ENCODE measurements around the gene LY9.

Gene LY9

DNA sequence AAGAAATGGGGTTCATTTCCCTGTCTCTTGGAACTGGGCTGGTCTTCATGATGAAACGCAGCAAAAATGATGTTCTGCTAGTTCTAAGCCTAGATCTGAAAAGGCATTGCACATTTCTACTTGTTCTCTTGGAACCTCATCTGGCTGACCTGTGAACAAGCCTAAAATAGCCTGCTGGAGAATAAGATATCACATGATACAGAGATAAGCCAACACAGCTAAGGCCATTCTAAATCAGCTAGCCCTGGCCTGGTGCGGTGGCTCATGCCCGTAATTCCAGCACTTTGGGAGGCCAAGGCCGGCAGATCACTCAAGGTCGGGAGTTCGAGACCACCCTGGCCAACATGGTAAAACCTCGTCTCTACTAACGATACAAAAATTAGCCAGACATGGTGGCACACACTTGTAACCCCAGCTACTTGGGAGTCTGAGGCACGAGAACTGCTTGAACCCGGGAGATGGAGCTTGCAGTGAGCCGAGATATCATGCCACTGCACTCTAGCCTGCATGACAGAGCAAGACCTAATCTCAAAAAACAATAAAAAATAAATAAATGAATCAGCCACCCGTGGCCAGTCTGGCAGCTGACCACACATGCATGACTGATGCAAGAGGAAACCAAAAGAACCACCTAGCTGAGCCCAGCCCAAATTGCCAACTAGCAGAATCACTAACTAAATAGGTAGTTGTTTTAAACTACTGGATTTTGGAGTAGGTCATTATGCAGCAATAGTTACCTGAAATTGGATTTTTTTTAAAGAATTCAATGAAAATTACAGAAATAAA, 48.7 kb downstream of the LY9 start:
- DNase-seq (ENCODE audit: insufficient read length) (no peak), FAIRE-seq (no peak)
- no peak for TF ChIP-seq TAF1 (IDR thresholded peaks at IDR 0.05; ENCODE audit: borderline replicate concordance, low read depth, low read length)
- no peak for TF ChIP-seq POLR2A (IDR thresholded peaks at IDR 0.05; ENCODE audit: low read depth, low read length)
- TF ChIP-seq POLR2AphosphoS5 (IDR thresholded peaks at IDR 0.05; ENCODE audit: low read depth, low read length) = no peak

DNA sequence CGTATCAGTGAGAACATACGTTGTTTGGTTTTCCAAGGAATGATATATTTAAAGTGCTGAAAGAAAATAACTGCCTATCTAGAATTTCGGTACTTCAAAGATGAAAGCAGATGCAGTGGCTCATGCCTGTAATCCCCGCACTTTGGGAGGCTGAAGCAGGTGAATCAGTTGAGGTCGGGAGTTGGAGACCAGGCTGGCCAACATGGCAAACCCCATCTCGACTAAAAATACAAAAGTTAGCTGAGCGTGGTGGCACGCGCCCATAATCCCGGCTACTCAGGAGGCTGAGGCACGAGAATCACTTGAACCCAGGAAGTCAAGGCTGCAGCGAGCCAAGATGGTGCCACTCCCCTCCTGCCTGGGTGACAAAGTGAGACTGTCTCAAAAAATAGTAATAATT, 50.3 kb downstream of the LY9 start:
- no peak for TF ChIP-seq POLR2A (IDR thresholded peaks at IDR 0.05; ENCODE audit: low read depth, low read length)
- TF ChIP-seq TAF1 (IDR thresholded peaks at IDR 0.05; ENCODE audit: borderline replicate concordance, low read depth, low read length) = no peak
- TF ChIP-seq POLR2AphosphoS5 (IDR thresholded peaks at IDR 0.05; ENCODE audit: low read depth, low read length) = no peak
- no peak for DNase-seq (ENCODE audit: insufficient read length)
- FAIRE-seq = no peak

DNA sequence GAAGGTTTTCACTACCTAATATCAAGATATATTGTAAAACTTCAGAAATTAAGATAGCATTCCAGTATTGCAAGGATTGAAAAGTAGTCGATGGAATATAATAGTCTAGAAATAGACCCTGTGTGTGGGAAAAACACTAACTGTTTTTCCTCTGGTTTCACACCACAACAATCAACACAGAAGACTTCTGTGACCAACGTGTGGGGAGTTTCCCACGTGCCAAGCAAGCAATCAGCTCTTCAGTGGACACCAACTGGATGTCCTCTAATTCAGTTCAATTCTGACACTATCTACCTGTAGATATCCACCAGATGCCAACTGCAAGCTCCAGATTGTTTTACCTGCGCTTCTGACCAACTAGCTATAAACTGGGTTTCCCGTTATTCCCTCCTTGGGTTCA, 54.6 kb downstream of the LY9 start:
- TF ChIP-seq POLR2A (IDR thresholded peaks at IDR 0.05; ENCODE audit: low read depth, low read length) (no peak), POLR2AphosphoS5 (IDR thresholded peaks at IDR 0.05; ENCODE audit: low read depth, low read length) (no peak), TAF1 (IDR thresholded peaks at IDR 0.05; ENCODE audit: borderline replicate concordance, low read depth, low read length) (no peak)
- DNase-seq (ENCODE audit: insufficient read length) (no peak), FAIRE-seq (no peak)

DNA sequence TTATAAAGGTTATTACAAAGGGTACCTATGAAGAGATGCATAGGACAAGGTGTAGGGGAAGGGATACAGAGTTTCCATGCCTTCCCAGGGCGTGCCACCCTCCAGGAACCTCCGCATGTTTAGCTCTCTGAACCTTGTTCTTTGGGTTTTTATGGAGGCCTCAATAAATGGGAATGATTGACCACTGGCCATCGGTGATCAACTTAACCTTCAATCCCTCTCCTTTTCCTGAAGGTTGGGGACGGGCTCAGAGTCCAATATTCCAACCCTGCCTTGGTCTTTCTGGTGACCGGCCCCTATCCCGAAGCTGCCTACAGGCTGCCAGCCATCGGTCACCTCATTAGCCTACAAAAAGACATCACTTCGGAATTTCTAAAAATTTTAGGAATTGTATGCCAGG, 55.0 kb downstream of the LY9 start:
- no peak for DNase-seq (ENCODE audit: insufficient read length)
- TF ChIP-seq POLR2A (IDR thresholded peaks at IDR 0.05; ENCODE audit: low read depth, low read length) = no peak
- no peak for TF ChIP-seq TAF1 (IDR thresholded peaks at IDR 0.05; ENCODE audit: borderline replicate concordance, low read depth, low read length)
- TF ChIP-seq POLR2AphosphoS5 (IDR thresholded peaks at IDR 0.05; ENCODE audit: low read depth, low read length) = no peak
- FAIRE-seq = no peak

DNA sequence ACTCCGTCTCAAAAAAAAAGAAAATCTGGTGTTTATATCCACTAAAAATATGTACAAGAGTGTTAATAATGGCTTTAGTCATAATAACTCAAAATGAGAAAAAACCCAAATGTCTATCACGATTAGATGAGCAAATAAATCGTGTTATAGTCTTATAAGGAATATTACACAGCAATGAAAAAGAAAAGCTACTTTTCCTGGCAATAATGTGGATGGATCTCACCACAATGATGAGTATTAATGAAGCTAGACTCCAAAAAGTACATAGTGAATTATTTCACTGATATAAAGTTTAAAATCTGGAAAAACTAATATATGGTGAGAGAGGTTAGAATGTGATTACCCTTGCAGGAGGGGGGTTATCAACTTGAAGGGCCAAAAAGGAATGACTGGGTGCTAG, 57.0 kb downstream of the LY9 start:
- no peak for DNase-seq (ENCODE audit: insufficient read length)
- no peak for FAIRE-seq
- TF ChIP-seq POLR2A (IDR thresholded peaks at IDR 0.05; ENCODE audit: low read depth, low read length) = no peak
- TF ChIP-seq POLR2AphosphoS5 (IDR thresholded peaks at IDR 0.05; ENCODE audit: low read depth, low read length) = no peak
- no peak for TF ChIP-seq TAF1 (IDR thresholded peaks at IDR 0.05; ENCODE audit: borderline replicate concordance, low read depth, low read length)

DNA sequence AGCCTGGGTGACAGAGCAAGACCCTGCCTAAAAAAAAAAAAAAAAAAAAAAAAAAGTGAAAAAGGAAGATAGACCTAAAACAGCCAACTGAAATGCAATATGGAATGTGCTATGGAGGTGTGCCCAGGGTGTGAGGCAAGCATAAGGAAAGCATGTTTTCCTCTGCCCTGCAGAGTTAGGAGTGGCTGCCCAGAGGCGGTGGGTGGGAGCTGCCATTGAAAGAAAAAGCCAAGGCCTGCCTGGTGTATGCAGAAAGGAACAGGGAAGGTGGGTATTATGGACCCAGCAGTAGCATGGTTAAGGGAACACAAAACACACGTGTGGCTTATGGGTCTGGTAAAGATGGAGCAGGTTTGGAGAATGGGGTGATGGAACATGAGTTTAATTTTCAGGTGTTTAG, 57.8 kb downstream of the LY9 start:
- TF ChIP-seq POLR2AphosphoS5 (IDR thresholded peaks at IDR 0.05; ENCODE audit: low read depth, low read length) (no peak), TAF1 (IDR thresholded peaks at IDR 0.05; ENCODE audit: borderline replicate concordance, low read depth, low read length) (no peak), POLR2A (IDR thresholded peaks at IDR 0.05; ENCODE audit: low read depth, low read length) (no peak)
- no peak for FAIRE-seq

DNA sequence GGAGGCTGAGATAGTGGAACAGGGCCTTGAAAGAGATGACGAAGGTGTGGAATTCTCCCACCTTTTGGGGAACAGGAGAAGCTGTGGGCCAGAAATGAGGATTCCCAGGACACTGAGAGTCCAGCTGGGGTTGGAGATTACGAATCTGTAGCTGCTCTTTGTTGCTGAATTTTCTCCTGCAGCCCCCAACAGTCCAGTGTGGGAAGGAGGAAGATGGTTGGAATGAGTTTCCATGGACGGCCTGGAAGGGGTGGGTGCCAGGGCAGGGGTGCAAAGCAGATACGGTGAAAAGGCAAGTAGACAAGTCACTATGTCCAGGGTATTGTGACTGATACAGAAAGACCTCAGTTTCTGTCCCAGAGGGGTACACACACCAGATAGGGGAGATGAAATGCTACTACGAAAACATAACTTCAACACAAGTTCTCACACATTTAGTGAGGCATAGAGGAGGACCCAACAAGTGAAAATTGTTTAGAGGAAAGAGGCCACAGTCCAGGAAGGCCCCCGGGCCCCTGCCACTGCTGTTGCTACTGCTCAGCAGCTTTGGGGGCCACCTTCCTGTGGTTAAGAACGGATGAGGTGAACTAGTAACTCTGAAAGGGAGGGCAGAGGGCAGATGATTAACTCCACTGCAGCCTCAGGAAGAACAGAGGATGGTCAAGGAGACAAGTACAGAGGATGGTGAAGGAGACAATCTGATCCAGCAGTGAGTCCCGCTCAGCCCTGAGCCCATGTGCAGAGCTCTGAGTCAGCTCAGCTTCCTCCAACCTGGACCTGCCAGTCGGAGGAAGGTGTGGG, 59.4 kb downstream of the LY9 start:
- no peak for DNase-seq (ENCODE audit: insufficient read length)
- no peak for FAIRE-seq
- TF ChIP-seq POLR2AphosphoS5 (IDR thresholded peaks at IDR 0.05; ENCODE audit: low read depth, low read length) = no peak
- no peak for TF ChIP-seq POLR2A (IDR thresholded peaks at IDR 0.05; ENCODE audit: low read depth, low read length)
- TF ChIP-seq TAF1 (IDR thresholded peaks at IDR 0.05; ENCODE audit: borderline replicate concordance, low read depth, low read length) = no peak

More for the DNA sequence above, 57.8 kb downstream of the LY9 start:
- no peak for DNase-seq (ENCODE audit: insufficient read length)

DNA sequence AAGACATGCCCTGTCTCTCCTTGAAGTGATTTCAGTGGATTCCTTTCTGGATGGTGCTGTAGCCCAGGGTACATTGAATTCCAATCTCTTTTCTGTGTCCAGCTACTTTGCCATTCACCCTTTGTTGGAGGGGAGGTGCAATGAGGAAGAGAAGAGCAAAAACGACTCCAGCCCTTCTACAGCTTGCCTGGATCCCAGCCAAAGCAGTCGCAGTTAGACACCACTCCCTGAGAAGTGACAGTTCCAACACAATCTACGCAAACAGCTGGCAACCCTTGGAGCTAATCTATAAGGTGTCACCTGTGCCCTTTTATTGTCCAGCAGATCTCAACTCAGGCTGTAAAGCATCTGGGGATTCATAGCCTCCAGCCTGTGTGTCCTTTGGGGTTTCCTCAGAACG, 62.1 kb downstream of the LY9 start:
- TF ChIP-seq TAF1 (IDR thresholded peaks at IDR 0.05; ENCODE audit: borderline replicate concordance, low read depth, low read length) (no peak), POLR2AphosphoS5 (IDR thresholded peaks at IDR 0.05; ENCODE audit: low read depth, low read length) (no peak), POLR2A (IDR thresholded peaks at IDR 0.05; ENCODE audit: low read depth, low read length) (no peak)
- DNase-seq (ENCODE audit: insufficient read length) (no peak), FAIRE-seq (no peak)

DNA sequence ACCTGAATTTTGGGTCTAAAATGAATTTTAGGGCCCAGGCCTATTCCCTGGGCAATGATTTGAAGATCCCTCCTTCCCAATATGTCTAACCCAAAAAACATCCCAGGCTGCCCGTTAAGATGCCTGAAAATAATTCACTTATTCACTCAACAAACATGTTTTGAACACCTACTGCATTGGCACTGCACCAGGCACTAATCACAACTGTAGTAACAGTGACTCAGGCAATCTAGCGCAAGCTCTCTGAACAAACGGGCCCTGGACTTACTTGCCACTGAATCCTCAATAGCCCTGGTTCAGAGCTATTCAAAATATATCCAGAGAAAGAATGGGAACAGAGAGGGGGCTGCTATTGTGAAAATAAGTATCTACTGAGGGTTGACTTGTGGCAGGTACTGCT, 62.5 kb downstream of the LY9 start:
- TF ChIP-seq TAF1 (IDR thresholded peaks at IDR 0.05; ENCODE audit: borderline replicate concordance, low read depth, low read length) (no peak), POLR2AphosphoS5 (IDR thresholded peaks at IDR 0.05; ENCODE audit: low read depth, low read length) (no peak), POLR2A (IDR thresholded peaks at IDR 0.05; ENCODE audit: low read depth, low read length) (no peak)

DNA sequence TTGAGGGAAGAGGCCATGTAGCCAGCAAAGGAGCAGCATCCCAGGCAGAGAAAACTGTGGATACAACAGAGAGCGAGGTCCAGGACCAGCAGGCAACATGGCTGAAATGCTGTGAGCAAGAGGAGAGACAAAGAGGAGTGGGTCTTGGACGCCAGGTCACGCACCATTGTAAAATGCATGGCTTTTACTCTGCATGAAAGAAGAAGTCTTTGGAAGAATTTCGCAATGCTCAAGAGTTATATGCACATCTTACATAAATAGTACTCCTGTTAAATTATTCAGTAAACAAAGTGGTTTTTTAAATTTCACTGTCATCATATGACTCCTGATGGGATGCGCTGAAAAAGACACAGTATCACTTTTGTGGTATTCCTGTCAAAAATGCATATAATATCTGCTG, 63.2 kb downstream of the LY9 start:
- FAIRE-seq (no peak), DNase-seq (ENCODE audit: insufficient read length) (no peak)
- TF ChIP-seq TAF1 (IDR thresholded peaks at IDR 0.05; ENCODE audit: borderline replicate concordance, low read depth, low read length) (no peak), POLR2A (IDR thresholded peaks at IDR 0.05; ENCODE audit: low read depth, low read length) (no peak), POLR2AphosphoS5 (IDR thresholded peaks at IDR 0.05; ENCODE audit: low read depth, low read length) (no peak)

More for the DNA sequence above, 62.5 kb downstream of the LY9 start:
- no peak for DNase-seq (ENCODE audit: insufficient read length)
- no peak for FAIRE-seq

DNA sequence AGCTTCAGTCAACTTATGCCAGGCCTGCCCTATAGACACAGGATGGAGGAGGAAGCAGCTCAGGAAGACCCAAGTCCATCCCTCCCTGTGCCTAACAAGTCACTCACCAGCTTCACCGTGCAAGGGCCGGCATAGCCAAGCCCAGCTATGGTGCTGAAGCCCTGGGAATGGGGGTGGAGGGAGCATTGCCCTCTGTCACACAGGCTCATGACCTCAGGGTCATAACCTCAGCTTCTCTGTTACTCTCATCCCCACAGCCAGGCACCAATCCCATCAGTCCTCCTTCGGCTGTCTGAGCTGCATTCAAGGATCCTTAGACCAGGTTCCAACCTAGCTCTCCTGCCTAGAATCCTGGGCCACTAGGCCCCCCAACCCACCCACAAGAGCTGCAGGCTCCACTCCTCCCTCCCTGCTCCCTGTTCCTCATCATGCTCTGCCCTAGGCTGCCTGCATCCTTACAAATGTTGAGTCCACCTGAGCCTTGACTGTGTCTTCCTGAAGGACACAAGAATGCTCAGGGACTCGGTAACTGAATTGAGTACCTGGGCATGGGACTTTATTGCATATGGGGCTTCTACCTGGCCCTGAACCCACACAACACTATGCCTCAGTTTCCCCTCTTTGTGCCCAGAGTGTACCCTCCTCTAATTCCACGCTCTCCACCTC, 65.0 kb downstream of the LY9 start:
- no peak for FAIRE-seq
- no peak for DNase-seq (ENCODE audit: insufficient read length)
- no peak for TF ChIP-seq POLR2AphosphoS5 (IDR thresholded peaks at IDR 0.05; ENCODE audit: low read depth, low read length)
- no peak for TF ChIP-seq TAF1 (IDR thresholded peaks at IDR 0.05; ENCODE audit: borderline replicate concordance, low read depth, low read length)
- TF ChIP-seq POLR2A (IDR thresholded peaks at IDR 0.05; ENCODE audit: low read depth, low read length) = no peak

All from GM12892 (cell line).